Measurements from ENCODE around the gene PLXNA4. TPM values are rescaled to one million over a fixed set of nuclear protein-coding genes. Genes with fewer than 3 reads are reported as not detected.

PLXNA4 gene
- total RNA-seq, 2 experiments from 2014 or later = 0.75 to 0.85 TPM

- Histone ChIP-seq H3K27me3 (ENCODE audit: control insufficient read depth in 1 of 2, insufficient read depth in 2 of 2, low read length in 2 of 2) (no peaks in the 10 kb centered on the region), H3K4me3 (ENCODE audit: low read length) (no peak overlapping the region), H3K9me3 (ENCODE audit: control insufficient read depth in 1 of 2, insufficient read depth in 1 of 2, low read length in 2 of 2) (peaks cover 5 to 12% of the 10 kb centered on the region in 2 experiments), H3K36me3 (ENCODE audit: insufficient read depth, low read length) (no peaks in the 10 kb centered on the region), H3K27ac (ENCODE audit: low read depth in 1 of 2, low read length in 2 of 2) (no peak overlapping the region), H3K4me1 (ENCODE audit: insufficient read depth, low read length) (no peaks in the 10 kb centered on the region)
- Mint-ChIP-seq H3K36me3 (ENCODE audit: low read depth) (peaks cover 3% of the 10 kb centered on the region), H3K27me3 (peaks cover 12% of the 10 kb centered on the region), H3K4me3 (no peak overlapping the region), H3K27ac (no peak overlapping the region), H3K9me3 (peaks cover 7% of the 10 kb centered on the region), H3K4me1 (ENCODE audit: low read depth) (no peaks in the 10 kb centered on the region)
- TF ChIP-seq, protein P1, sequence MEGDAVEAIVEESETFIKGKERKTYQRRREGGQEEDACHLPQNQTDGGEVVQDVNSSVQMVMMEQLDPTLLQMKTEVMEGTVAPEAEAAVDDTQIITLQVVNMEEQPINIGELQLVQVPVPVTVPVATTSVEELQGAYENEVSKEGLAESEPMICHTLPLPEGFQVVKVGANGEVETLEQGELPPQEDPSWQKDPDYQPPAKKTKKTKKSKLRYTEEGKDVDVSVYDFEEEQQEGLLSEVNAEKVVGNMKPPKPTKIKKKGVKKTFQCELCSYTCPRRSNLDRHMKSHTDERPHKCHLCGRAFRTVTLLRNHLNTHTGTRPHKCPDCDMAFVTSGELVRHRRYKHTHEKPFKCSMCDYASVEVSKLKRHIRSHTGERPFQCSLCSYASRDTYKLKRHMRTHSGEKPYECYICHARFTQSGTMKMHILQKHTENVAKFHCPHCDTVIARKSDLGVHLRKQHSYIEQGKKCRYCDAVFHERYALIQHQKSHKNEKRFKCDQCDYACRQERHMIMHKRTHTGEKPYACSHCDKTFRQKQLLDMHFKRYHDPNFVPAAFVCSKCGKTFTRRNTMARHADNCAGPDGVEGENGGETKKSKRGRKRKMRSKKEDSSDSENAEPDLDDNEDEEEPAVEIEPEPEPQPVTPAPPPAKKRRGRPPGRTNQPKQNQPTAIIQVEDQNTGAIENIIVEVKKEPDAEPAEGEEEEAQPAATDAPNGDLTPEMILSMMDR (IDR thresholded peaks at IDR 0.05) = no peak
- CTCF ChIA-PET = no interaction called here
- ATAC-seq (ENCODE audit: poor library complexity) (no peak), DNase-seq (no peak)
- POLR2A ChIA-PET = no interaction called here
- intact Hi-C loops (cut with DNase I, micrococcal nuclease) = loop anchor here in 1 of 2 experiments (10.0 kb wide), 1 partner anchor 61 kb away; no protein-coding TSS in a partner anchor
Measured at GRCh38 chr7:132545756-132546155, 30.5 kb downstream of the PLXNA4 start.

- no peak for DNase-seq
- ChIA-PET CTCF (no interaction called here), POLR2A (no interaction called here)
- Mint-ChIP-seq H3K27ac (no peak overlapping the region), H3K36me3 (ENCODE audit: low read depth) (peaks cover 3% of the 10 kb centered on the region), H3K9me3 (peaks cover 7% of the 10 kb centered on the region), H3K27me3 (peaks cover 5% of the 10 kb centered on the region), H3K4me1 (ENCODE audit: low read depth) (no peaks in the 10 kb centered on the region), H3K4me3 (no peak overlapping the region)
- no peak for ATAC-seq (ENCODE audit: poor library complexity)
- H3K4me1 ChIP-seq (ENCODE audit: insufficient read depth, low read length) = no peaks in the 10 kb centered on the region
- H3K36me3 ChIP-seq (ENCODE audit: insufficient read depth, low read length) = no peaks in the 10 kb centered on the region
- H3K27ac ChIP-seq (ENCODE audit: low read depth in 1 of 2, low read length in 2 of 2) = no peak overlapping the region
- TF ChIP-seq, protein P1 (IDR thresholded peaks at IDR 0.05) = no peak
- no peak overlapping the region for H3K4me3 ChIP-seq (ENCODE audit: low read length)
- intact Hi-C loops (cut with DNase I, micrococcal nuclease) = loop anchor here in 1 of 2 experiments (10.0 kb wide), 1 partner anchor 60 kb away; no protein-coding TSS in a partner anchor
- H3K9me3 ChIP-seq (ENCODE audit: control insufficient read depth in 1 of 2, insufficient read depth in 1 of 2, low read length in 2 of 2) = peaks cover 1 to 9% of the 10 kb centered on the region in 2 experiments
- H3K27me3 ChIP-seq (ENCODE audit: control insufficient read depth in 1 of 2, insufficient read depth in 2 of 2, low read length in 2 of 2) = no peaks in the 10 kb centered on the region
Measured at GRCh38 chr7:132544999-132545398, 31.3 kb downstream of the PLXNA4 start.

- TF ChIP-seq, protein P1 (IDR thresholded peaks at IDR 0.05) = no peak
- ChIA-PET POLR2A (no interaction called here), CTCF (no interaction called here)
- Histone ChIP-seq H3K9me3 (ENCODE audit: control insufficient read depth in 1 of 2, insufficient read depth in 1 of 2, low read length in 2 of 2) (peaks cover 0 to 9% of the 10 kb centered on the region in 2 experiments), H3K4me3 (ENCODE audit: low read length) (no peak overlapping the region), H3K4me1 (ENCODE audit: insufficient read depth, low read length) (no peaks in the 10 kb centered on the region), H3K36me3 (ENCODE audit: insufficient read depth, low read length) (no peaks in the 10 kb centered on the region), H3K27me3 (ENCODE audit: control insufficient read depth in 1 of 2, insufficient read depth in 2 of 2, low read length in 2 of 2) (no peaks in the 10 kb centered on the region), H3K27ac (ENCODE audit: low read depth in 1 of 2, low read length in 2 of 2) (no peak overlapping the region)
- peaks cover 4% of the 10 kb centered on the region for H3K9me3 Mint-ChIP-seq
- ATAC-seq (ENCODE audit: poor library complexity) = no peak
- H3K27me3 Mint-ChIP-seq = no peaks in the 10 kb centered on the region
- no peak overlapping the region for H3K4me3 Mint-ChIP-seq
- DNase-seq = no peak
- no peaks in the 10 kb centered on the region for H3K4me1 Mint-ChIP-seq (ENCODE audit: low read depth)
- H3K36me3 Mint-ChIP-seq (ENCODE audit: low read depth) = no peaks in the 10 kb centered on the region
- no peak overlapping the region for H3K27ac Mint-ChIP-seq
- intact Hi-C loops (cut with DNase I, micrococcal nuclease) = loop anchor here in 1 of 2 experiments (10.0 kb wide), 1 partner anchor 59 kb away; no protein-coding TSS in a partner anchor
Measured at GRCh38 chr7:132544025-132544424, 32.2 kb downstream of the PLXNA4 start.

Data from CD4-positive, alpha-beta T cell (primary cell).